ENCODE measurements around the gene CD209.
A peak's percentile ranks its signal among the peaks of the same experiment; 100 is the strongest.

The CD209 gene

DNA sequence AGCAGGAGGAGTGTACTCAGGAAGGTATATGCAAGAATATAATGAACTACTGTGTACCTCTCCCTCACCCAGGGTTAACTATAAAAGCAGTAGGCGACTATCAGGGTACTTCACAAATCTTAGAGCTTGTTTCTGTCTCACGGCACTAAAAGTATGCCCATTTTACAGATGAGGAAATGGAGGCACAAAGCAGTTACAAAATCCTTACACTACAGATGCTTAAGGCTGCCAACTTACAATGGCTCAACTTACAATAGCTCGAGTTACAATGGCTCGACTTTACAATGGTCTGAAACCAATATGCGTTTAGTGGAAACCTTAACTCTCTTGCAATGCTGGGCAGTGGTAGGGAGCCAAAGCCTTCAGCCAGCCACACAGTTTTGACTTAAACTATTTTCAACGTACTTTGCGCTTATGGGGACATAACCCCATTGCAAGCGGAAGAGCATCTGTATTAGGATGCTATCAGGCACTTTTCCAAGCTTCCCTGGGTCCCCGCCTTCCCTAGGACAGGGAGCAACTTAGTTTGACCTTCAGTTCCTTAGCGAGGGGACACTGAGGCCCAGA lies 49.5 kb downstream of the CD209 start:
- DNase-seq (ENCODE audit: low read depth), result no peak
- peak overlapping the region; percentile 94 for H3K4me3 ChIP-seq (ENCODE audit: low read depth, low read length)
- TF ChIP-seq, protein P1, sequence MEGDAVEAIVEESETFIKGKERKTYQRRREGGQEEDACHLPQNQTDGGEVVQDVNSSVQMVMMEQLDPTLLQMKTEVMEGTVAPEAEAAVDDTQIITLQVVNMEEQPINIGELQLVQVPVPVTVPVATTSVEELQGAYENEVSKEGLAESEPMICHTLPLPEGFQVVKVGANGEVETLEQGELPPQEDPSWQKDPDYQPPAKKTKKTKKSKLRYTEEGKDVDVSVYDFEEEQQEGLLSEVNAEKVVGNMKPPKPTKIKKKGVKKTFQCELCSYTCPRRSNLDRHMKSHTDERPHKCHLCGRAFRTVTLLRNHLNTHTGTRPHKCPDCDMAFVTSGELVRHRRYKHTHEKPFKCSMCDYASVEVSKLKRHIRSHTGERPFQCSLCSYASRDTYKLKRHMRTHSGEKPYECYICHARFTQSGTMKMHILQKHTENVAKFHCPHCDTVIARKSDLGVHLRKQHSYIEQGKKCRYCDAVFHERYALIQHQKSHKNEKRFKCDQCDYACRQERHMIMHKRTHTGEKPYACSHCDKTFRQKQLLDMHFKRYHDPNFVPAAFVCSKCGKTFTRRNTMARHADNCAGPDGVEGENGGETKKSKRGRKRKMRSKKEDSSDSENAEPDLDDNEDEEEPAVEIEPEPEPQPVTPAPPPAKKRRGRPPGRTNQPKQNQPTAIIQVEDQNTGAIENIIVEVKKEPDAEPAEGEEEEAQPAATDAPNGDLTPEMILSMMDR (IDR thresholded peaks at IDR 0.05; ENCODE audit: insufficient read depth, low read depth, low read length, missing control alignments), result no peak

DNA sequence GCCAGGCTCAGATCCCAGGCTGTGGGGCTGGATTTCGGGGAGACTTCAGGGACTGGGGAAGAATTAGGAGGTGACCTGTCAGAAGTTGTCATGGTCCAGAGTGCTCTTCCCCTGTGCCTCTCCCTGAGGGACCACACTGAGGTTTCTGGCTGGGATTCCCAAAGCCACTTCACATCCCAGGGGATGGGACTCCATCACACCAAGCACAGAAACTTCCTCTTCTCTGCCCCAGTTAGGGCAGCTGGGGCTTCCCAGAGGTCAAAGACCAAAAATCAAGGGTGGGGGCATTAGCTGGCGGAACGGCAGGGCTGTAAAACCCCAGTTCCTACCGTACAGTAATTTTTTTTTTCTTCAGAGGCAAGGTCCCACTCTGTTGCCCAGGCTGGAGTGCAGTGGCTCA lies 52.8 kb downstream of the CD209 start:
- DNase-seq (ENCODE audit: low read depth), result peak; percentile 50
- TF ChIP-seq, protein P1 (IDR thresholded peaks at IDR 0.05; ENCODE audit: insufficient read depth, low read depth, low read length, missing control alignments), result no peak
- 0 out of 2 replicates have a peak overlapping the region, but pooled peaks have one; percentile 1 for H3K4me3 ChIP-seq (ENCODE audit: low read depth, low read length)

DNA sequence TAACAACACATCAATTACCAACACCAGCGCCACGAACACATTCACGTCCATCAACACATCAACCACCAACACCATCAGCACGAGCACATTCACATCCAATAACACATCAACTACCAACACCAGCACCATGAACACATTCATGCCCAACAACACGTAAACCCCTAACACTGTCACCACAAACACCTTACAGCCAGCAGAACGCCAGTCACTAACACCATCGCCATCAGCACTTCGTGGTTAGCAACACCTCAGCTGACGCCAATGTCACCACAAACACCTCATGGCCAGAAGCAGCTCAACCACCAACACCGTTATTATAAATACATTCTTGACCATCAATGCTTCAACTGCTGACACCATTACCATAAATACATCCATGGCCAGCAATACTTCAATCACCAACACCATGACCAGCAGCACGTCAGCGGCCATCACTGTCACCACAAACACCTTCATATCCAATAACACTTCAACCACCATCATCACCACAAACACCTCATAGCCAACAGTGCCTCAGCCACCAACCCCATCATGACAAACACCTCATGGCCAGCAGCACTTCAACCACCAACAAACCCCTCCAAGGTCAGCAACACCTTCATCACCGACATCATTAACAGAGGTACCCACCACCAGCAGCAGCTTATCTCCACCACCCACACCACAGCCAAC lies 54.8 kb downstream of the CD209 start:
- no peak overlapping the region for H3K4me3 ChIP-seq (ENCODE audit: low read depth, low read length)
- no peak for DNase-seq (ENCODE audit: low read depth)
- TF ChIP-seq, protein P1 (IDR thresholded peaks at IDR 0.05; ENCODE audit: insufficient read depth, low read depth, low read length, missing control alignments), result no peak

DNA sequence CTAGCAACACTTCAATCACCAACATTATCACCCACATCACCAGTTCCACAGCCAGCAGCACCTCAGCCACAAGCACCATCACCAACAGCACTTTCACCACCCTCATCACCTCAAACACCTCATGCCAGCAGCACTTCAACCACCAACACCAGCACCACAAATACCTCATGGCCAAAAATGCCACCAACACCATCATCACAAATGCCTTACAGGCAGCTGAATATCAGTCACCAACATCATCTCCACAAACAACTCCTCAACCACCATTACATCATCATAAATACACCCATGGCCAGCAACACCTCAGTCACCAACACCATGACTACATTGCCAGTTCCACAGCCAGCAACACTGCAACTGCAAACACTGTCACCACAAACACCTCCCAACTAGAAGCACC lies 55.8 kb downstream of the CD209 start:
- DNase-seq (ENCODE audit: low read depth), result no peak
- no peak overlapping the region for H3K4me3 ChIP-seq (ENCODE audit: low read depth, low read length)
- TF ChIP-seq, protein P1 (IDR thresholded peaks at IDR 0.05; ENCODE audit: insufficient read depth, low read depth, low read length, missing control alignments), result no peak

DNA sequence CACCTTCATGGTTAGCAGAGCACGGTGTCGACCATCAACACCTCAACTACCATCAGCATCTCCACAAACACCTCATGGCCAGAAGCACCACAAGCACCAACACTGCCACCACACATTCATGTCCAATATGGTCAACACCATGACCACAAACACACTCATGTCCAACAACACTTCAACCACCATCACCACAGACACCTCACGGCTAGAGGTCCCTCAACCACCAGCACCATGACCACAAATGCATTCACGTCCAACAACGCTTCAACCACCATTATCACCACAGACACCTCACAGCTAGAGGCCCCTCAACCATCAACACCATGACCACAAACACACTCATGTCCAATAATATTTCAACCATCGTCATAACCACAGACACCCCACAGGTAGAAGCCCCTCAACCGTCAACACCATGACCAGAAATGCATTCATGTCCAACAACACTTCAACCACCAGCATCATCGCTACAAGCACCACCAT lies 56.5 kb downstream of the CD209 start:
- H3K4me3 ChIP-seq (ENCODE audit: low read depth, low read length), result no peak overlapping the region
- peak; percentile 69 for DNase-seq (ENCODE audit: low read depth)
- TF ChIP-seq, protein P1 (IDR thresholded peaks at IDR 0.05; ENCODE audit: insufficient read depth, low read depth, low read length, missing control alignments), result no peak

All from GM12865 (cell line).